Neural crest cell (in vitro differentiated cells): ENCODE results near the gene ACP3. TPM values are rescaled to one million over a fixed set of nuclear protein-coding genes. Genes with fewer than 3 reads are reported as not detected.

Experiments used
- DNase-seq: peaks from one replicate; pipeline ENCODE4 v3.0.0; 2021; ENCODE audit warnings: low read depth, mixed read lengths, low spot score
- H3K27ac Mint-ChIP-seq: one replicate; pipeline ENCODE4 v1.8.0; 2021; ENCODE audit warnings: mild to moderate bottlenecking, mixed read lengths; ENCODE audit not compliant: unreplicated experiment
- H3K27me3 Mint-ChIP-seq: 2 replicates; pipeline ENCODE4 v1.8.0; 2021; ENCODE audit warnings: low read depth, mild to moderate bottlenecking, mixed read lengths
- H3K36me3 Mint-ChIP-seq: 2 replicates; pipeline ENCODE4 v1.8.0; 2021; ENCODE audit warnings: low read depth, mild to moderate bottlenecking, mixed read lengths
- H3K4me1 Mint-ChIP-seq: 2 replicates; pipeline ENCODE4 v1.8.0; 2021; ENCODE audit warnings: mixed read lengths
- H3K4me3 Mint-ChIP-seq: one replicate; pipeline ENCODE4 v1.8.0; 2021; ENCODE audit warnings: mild to moderate bottlenecking, mixed read lengths
- H3K9me3 Mint-ChIP-seq: 2 replicates; pipeline ENCODE4 v1.8.0; 2021; ENCODE audit warnings: mixed read lengths
- total RNA-seq: library from RNA; stranded (reverse); gene quantifications from 2 replicates; pipeline ENCODE4 v1.2.1, GENCODE V29; 2021
- TF ChIP-seq, protein P1 (sequence below): fragments of 200-600 bp; sonication (generic); conservative IDR thresholded peaks from 2 replicates; pipeline ENCODE4 v1.5.0; 2021; ENCODE audit warnings: antibody characterized with exemption, mild to moderate bottlenecking

Gene ACP3
- total RNA-seq, 1 donor from 2014 or later = not detected

DNA sequence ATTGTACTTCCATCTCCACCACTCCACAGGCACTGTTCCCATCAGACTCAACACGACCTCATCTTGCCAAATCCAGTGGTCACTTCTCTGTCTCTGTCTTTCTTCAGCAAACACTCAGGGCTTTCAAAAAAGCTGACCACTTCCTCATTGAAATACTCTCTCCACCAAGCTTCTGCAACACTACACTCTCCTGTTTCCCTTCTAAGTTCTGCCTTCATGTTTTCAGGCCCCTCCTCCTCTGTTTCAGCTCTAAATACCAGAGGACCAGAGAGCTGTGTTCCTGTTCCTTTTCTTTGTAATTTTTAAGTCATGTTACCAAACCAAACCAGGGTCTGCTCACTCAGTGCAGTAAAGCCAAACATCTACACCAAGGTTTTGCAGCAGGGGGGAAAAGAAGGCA, 33.8 kb upstream of the ACP3 start:
- Mint-ChIP-seq H3K4me1 (peaks cover 6% of the 10 kb centered on the region), H3K9me3 (peaks cover 8% of the 10 kb centered on the region), H3K27ac (no peak overlapping the region), H3K27me3 (no peaks in the 10 kb centered on the region), H3K4me3 (no peak overlapping the region), H3K36me3 (peaks cover 7% of the 10 kb centered on the region)
- TF ChIP-seq, protein P1, sequence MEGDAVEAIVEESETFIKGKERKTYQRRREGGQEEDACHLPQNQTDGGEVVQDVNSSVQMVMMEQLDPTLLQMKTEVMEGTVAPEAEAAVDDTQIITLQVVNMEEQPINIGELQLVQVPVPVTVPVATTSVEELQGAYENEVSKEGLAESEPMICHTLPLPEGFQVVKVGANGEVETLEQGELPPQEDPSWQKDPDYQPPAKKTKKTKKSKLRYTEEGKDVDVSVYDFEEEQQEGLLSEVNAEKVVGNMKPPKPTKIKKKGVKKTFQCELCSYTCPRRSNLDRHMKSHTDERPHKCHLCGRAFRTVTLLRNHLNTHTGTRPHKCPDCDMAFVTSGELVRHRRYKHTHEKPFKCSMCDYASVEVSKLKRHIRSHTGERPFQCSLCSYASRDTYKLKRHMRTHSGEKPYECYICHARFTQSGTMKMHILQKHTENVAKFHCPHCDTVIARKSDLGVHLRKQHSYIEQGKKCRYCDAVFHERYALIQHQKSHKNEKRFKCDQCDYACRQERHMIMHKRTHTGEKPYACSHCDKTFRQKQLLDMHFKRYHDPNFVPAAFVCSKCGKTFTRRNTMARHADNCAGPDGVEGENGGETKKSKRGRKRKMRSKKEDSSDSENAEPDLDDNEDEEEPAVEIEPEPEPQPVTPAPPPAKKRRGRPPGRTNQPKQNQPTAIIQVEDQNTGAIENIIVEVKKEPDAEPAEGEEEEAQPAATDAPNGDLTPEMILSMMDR = no peak
- no peak for DNase-seq

DNA sequence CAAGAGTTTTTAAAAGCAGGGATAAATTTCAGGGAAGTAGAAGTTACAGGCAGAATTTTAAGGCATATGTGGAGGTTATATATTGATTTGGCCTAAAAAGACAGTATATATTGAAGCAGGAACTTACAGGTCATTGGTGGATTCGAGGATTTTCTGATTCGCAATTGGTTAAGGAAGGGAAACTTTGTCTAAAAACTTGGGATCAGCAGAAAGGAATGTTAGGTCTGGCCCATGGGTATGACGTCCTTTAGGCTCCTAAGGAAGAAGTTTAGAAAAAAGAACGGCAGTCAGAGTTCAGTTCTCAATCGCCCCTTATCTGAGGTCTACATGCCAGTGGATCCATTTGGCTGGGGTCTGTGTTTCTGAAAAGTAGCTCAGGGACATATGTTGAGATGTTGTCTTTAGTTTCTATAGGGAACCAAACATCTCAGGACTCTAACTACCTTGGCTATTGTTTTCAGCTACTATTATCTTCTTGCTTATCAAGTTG, 33.2 kb upstream of the ACP3 start:
- Mint-ChIP-seq H3K9me3 (peaks cover 8% of the 10 kb centered on the region), H3K27me3 (no peaks in the 10 kb centered on the region)

DNA sequence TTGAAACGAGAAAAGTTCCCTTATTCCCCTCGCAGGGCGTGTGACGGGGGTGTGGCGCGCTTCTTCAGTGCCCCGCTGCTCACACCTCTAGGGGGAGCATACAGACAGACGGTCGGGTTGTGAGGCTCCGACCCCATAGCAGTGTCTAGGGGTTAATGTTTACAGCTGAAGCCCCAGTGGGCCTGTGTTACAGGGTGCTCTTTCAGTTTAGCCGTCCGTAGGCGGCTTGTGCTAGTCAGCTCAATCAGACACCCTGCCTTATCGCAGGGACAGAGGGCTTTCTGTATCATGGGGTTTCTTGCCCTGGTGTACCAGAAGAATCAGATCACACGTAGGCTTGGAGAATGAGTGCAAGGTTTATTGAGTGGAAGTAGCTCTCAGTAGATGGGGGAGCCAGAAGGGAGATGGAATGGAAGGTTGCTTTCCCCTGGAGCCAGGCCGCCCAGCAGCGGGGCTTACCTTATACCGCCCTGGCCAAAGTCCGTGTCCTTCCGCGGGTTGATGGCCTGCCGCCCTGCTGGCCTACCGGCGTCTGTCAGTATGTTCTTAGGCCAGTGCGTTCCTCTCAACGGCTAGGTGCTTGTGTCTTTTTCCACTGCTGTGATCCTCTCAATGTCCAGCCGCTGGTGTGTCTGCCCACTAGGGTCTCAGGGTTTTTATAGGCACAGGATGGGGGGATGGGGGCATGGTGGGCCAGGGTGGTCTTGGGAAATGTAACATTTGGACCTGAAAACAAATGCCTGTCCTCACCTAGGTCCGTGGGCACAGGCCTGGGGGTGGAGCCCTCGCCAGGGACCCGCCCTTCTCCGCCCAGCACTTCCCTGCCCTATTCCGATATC, 32.2 kb upstream of the ACP3 start:
- H3K9me3 Mint-ChIP-seq = peaks cover 8% of the 10 kb centered on the region
- no peak overlapping the region for H3K27ac Mint-ChIP-seq
- DNase-seq = no peak
- H3K27me3 Mint-ChIP-seq = no peaks in the 10 kb centered on the region
- TF ChIP-seq, protein P1 = no peak
- H3K4me1 Mint-ChIP-seq = peaks cover 6% of the 10 kb centered on the region
- H3K36me3 Mint-ChIP-seq = peaks cover 7% of the 10 kb centered on the region
- no peak overlapping the region for H3K4me3 Mint-ChIP-seq

More for the DNA sequence above, 33.2 kb upstream of the ACP3 start:
- no peak for DNase-seq
- H3K36me3 Mint-ChIP-seq = peaks cover 7% of the 10 kb centered on the region
- TF ChIP-seq, protein P1 = no peak
- no peak overlapping the region for H3K4me3 Mint-ChIP-seq
- H3K27ac Mint-ChIP-seq = no peak overlapping the region
- H3K4me1 Mint-ChIP-seq = peaks cover 6% of the 10 kb centered on the region

DNA sequence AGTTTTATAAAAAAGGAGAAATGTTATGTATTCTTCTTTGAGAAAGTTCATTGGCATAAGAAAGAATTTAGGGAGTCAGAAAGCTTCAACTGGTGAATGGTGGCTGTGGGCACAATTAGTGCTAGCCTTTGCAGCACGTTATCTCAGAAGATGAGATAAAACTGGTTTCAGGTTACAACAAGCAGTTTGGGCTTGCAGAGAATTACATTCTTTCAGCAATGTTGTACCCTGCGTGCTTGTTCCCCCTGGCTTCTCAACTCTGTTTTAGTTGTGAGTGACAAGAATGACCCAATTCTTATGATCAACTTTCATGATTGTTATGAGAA, 31.6 kb upstream of the ACP3 start:
- Mint-ChIP-seq H3K36me3 (peaks cover 7% of the 10 kb centered on the region), H3K4me3 (no peak overlapping the region), H3K9me3 (peaks cover 8% of the 10 kb centered on the region), H3K27ac (no peak overlapping the region), H3K27me3 (no peaks in the 10 kb centered on the region), H3K4me1 (peaks cover 6% of the 10 kb centered on the region)
- DNase-seq = no peak
- TF ChIP-seq, protein P1 = no peak

DNA sequence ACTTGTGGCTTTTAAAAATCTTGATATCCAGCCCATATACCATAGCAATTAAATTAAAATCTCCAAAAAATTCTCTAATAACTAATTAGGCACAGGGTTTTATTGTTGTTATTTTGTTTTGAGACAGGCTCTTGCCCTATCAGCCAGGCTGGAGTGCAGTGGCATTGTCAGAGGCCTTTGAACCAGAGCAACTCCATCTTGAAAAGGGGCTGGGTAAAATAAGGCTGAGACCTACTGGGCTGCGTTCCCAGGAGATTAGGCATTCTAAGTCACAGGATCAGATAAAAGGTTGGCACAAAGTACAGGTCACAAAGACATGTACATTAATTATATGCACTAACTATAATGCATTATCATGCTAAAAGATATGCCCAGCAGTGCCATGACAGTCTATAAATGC, 31.2 kb upstream of the ACP3 start:
- H3K9me3 Mint-ChIP-seq = peaks cover 8% of the 10 kb centered on the region
- no peak for DNase-seq
- peaks cover 9% of the 10 kb centered on the region for H3K4me1 Mint-ChIP-seq
- no peak overlapping the region for H3K27ac Mint-ChIP-seq
- no peaks in the 10 kb centered on the region for H3K27me3 Mint-ChIP-seq
- H3K4me3 Mint-ChIP-seq = no peak overlapping the region
- peaks cover 7% of the 10 kb centered on the region for H3K36me3 Mint-ChIP-seq
- TF ChIP-seq, protein P1 = no peak
